ENCODE measurements around the gene SLC27A3.

- TF ChIP-seq, protein P1, sequence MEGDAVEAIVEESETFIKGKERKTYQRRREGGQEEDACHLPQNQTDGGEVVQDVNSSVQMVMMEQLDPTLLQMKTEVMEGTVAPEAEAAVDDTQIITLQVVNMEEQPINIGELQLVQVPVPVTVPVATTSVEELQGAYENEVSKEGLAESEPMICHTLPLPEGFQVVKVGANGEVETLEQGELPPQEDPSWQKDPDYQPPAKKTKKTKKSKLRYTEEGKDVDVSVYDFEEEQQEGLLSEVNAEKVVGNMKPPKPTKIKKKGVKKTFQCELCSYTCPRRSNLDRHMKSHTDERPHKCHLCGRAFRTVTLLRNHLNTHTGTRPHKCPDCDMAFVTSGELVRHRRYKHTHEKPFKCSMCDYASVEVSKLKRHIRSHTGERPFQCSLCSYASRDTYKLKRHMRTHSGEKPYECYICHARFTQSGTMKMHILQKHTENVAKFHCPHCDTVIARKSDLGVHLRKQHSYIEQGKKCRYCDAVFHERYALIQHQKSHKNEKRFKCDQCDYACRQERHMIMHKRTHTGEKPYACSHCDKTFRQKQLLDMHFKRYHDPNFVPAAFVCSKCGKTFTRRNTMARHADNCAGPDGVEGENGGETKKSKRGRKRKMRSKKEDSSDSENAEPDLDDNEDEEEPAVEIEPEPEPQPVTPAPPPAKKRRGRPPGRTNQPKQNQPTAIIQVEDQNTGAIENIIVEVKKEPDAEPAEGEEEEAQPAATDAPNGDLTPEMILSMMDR (IDR thresholded peaks at IDR 0.05; ENCODE audit: low read depth, low read length), result no peak
- TF ChIP-seq EZH2phosphoT487 (IDR thresholded peaks at IDR 0.05; ENCODE audit: low read depth), result no peak
Observed at GRCh38 chr1:153767519-153767918, 7.7 kb upstream of the SLC27A3 start.
